ENCODE measurements around the gene MYH7.
"Not testable (repeated sequence)": the region's sequence is repeated elsewhere in the genome, so short reads cannot be mapped to it uniquely, and the experiment has no call there.

Gene MYH7

DNA sequence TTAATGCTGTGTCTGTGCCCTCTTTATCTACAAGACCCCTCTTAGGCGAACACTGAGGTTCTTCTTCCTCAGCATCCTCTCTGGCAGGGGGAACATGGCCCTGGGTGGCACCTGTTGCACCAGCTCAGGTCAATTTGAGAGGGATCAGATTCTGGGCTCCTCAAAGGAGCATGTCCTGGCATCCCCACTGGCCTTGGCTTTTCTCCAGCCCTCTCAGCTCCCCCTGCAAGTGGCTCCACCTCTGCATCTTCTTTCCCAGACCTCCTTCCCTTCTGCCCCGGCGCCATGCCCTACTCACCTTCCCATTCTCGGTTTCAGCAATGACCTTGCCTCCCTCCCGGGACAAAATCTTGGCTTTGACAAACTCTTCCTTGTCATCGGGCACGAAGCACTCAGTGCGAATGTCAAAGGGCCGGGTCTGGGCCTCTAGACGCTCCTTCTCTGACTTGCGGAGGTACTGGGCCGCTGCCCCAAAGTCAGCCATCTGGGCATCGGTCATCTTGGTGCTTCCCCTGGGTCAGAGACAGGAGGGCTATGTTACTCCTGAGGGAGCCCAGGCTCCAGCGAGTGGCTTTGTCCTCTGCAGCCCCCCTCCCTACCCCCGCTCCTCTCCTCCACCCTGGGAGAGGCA, 28.6 kb downstream of the MYH7 start:
- DNase-seq = no peak

GRCh38 chr14:23406244-23406643, 29.2 kb downstream of the MYH7 start:
- DNase-seq = peak; percentile 58

DNA sequence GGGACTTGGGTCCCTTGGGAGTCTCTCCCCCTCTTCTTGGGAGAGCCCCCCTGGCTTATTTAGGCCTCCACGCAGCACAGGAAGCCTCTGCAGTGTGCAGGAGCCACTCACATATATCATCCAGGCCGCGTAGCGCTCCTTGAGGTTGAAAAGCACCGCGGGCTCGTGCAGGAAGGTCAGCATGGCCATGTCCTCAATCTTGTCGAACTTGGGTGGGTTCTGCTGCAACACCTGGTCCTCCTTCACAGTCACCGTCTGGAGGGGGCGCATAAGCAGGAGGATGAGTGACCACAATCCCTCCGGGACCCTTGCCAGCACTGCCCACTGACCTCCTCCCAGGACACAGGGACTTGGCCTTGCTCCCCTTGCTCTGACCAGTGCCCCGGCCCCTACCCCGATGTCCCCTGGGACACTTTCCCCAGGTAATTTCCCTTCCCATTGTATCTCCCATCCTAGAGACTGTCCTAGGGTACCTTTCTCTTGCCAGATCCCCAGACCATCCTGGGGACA, 29.9 kb downstream of the MYH7 start:
- no peak for DNase-seq

DNA sequence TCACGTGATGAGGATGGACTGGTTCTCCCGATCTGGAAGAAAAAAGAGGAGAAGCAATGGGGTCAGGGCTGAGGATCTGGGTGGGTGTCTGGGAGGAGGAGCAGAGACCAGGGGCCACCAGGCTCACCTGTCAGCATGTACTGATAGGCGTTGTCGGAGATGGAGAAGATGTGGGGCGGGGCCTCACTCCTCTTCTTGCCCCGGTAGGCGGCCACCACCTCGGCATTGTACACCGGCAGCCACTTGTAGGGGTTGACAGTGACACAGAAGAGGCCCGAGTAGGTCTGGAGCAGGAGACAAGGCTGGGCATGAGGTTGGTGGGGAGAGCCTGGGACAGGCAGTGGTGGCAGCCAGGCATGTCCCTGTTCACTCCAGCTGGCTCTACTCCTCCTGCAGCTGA, 30.4 kb downstream of the MYH7 start:
- no peak for DNase-seq

GRCh38 chr14:23404331-23404900, 31.0 kb downstream of the MYH7 start:
- DNase-seq = no peak

- DNase-seq = no peak
These were observed 31.6 kb downstream of the MYH7 start for GRCh38 chr14:23403908-23404307.

DNA sequence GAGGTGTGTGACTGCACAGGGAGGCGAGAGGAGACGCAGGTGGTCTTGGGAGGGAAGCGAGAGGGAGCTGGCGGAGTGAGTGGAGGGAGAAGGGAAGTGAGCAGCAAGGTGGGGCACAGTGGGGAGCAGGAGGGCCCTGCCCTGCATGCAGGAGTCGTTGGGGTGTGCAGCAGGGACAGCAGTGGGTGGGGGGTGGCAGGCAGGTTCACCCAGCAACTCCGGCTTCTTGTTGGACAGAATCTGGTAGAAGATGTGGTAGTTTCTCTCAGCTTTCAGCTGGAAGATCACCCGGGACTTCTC, 32.4 kb downstream of the MYH7 start:
- DNase-seq = no peak

DNA sequence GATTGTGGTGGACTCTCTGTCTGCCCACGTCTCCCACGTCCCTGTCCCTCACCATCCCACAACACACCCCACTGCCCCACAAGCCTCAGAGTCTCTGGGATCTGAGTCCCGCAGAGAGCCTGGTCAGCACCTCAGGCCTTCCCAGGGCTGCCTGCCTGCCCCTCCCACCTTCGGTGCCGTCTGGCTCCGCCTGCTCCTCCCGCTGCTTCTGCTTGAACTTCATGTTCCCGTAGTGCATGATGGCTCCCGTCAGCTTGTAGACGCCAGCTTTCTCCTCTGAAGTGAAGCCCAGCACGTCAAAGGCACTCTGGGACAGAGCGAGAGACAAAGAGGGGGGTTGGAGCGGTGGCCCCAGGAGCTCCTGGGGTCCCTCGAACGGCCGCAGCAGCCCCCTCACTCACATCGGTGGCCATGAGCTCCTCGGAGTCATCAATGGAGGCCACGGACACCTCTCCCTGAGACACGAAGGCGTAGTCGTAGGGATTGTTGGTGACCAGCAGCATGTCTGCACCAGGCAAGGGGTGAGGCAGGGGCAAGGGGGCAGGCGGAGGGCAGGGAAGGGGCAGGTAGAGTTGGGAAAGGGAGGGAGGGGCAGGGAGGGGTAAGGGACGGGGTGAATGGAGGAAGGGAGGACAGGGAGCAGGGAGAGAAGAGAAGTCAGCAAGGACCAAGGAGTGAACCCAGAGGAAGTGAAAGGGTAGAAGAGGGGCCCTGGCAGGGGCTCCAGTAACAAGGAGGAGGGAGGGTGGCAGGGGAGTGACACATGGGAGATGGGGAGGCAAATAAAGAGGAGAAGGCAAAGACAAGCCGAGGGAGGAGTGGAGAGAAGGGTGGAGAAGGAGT, 32.9 kb downstream of the MYH7 start:
- no peak for DNase-seq

GRCh38 chr14:23401291-23401690, 34.2 kb downstream of the MYH7 start:
- no peak for DNase-seq

GRCh38 chr14:23400496-23401149, 34.8 kb downstream of the MYH7 start:
- not testable (repeated sequence) for DNase-seq

DNA sequence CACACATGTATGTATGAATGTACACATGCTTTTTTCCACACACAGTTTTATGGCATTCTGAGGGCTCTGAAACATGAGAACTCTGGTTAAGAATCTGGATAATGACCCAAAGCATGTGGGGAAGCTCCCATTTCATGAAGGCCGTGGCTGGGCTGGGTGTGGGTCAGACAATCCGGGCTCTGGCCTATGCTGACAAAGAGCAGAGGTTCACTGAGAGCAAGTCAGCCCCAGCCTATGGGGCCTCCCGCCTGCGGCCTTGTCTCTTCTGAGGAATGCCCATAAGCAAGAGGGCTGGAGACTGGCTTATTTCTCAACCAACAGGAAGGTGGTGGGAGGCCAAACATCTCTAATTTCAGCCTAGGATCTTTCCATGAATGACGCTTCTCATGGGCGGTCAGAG, 35.9 kb downstream of the MYH7 start:
- DNase-seq = no peak

GRCh38 chr14:23399136-23399535, 36.3 kb downstream of the MYH7 start:
- no peak for DNase-seq

DNA sequence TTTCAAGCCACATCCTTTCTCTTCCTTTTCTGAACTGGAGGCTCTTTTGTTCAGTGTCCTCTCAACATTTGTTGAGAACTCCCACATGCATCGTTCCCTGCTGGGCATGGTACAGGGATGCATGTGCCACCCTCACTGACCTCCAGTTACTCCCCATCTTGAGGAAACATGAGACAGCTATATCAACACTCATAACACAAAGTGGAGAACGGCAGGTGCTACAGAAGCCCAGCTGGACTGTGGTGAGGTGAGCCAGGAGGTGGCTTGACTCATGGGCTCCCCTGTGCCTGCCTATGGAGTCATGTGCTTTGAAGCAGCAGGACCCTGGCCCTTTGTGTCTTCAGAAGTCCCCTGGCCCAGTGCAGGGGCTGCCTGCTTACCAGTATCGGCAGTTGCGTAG, 37.1 kb downstream of the MYH7 start:
- no peak for DNase-seq

GRCh38 chr14:23396781-23397407, 38.6 kb downstream of the MYH7 start:
- no peak for DNase-seq

DNA sequence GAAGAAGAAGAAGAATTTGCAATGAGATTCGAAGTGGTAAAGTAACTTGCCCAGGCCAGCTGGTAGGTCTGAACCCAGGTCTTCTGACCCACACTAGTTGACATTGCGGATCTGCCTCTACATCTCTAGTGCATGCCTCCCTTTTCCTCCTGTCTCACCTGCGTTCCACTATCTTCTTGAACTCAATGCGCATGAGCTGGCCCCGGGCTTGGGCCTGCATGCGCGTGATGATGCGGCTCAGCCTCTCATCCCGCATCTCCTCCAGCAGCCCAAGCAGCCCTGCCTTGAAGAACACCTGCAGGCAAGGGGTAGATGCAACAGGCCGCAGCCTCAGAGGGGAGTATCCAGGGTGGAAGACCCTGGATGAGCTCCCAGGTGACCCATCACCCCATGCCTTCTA, 39.3 kb downstream of the MYH7 start:
- DNase-seq = no peak

DNA sequence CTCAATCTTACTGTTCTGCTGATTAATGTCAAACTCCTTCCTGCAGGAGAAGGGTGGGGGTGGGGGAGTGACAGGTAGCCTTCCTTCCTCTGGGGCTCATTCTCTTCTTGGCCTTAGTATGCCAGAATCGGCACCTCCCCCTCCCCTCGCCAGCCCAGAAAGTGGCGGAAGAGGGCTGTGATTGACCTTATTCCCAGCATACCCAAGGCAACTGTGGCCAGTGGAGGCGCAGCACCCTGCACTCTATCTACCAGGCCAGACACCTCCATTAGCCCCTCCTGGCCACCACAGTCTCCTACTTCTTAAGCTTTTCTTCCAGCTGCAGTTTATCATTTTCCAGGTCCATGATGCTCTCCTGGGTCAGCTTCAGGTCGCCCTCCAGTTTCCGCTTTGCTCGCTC, 42.8 kb downstream of the MYH7 start:
- no peak for DNase-seq

DNA sequence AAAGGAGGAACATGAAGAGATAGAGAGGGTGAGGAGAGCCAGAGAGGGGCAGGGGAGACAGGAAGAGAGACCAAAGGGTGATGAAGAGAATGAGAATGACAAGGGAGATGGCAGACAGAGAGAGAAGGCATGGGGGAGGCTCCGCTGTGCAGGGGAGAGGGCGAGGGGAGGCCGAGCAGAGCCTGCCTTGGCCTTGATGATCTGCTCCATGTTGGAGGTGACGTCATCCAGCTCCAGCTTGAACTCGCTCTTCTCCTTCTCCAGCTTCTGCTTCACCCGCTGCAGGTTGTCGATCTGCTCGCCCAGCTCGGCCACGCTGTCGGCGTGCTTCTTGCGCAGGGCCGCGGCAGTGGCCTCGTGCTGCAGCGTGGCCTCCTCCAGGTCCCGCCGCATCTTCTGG, 45.6 kb downstream of the MYH7 start:
- DNase-seq = not testable (repeated sequence)

GRCh38 chr14:23389396-23389795, 46.1 kb downstream of the MYH7 start:
- no peak for DNase-seq

- no peak for DNase-seq
These were observed 46.5 kb downstream of the MYH7 start for GRCh38 chr14:23388996-23389395.

- no peak for DNase-seq
These were observed 47.3 kb downstream of the MYH7 start for GRCh38 chr14:23387916-23388882.

GRCh38 chr14:23386999-23387398, 48.5 kb downstream of the MYH7 start:
- DNase-seq = no peak

DNA sequence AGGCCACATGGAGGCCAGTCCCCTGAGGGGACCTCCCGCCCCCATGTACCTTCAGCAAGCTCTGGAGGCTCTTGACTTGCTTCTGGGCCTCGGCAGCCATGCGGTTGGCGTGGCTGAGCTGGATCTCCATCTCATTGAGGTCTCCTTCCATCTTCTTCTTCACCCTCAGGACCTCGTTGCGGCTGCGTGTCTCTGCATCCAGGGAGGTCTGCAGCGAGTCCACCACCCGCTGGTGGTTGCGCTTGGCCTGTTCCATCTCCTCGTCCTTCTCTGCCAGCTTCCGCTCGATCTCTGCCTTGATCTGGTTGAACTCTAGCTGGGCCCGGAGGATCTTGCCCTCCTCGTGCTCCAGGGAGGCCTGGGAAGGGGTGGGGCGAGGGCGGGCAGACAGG, 49.2 kb downstream of the MYH7 start:
- DNase-seq = not testable (repeated sequence)
